GM15510 (cell line): ENCODE data around the gene PRKRIP1.

ENCODE experiments used
- POLR2A ChIP-seq: IDR thresholded peaks from 3 replicates; pipeline ENCODE4 v1.6.1; 2011; ENCODE audit warnings: borderline replicate concordance; ENCODE audit not compliant: insufficient read length; ENCODE audit errors: extremely low read depth

Gene PRKRIP1

GRCh38 chr7:102425639-102426267 is 29.6 kb downstream of the PRKRIP1 start:
- TF ChIP-seq POLR2A: peak; percentile 80

DNA sequence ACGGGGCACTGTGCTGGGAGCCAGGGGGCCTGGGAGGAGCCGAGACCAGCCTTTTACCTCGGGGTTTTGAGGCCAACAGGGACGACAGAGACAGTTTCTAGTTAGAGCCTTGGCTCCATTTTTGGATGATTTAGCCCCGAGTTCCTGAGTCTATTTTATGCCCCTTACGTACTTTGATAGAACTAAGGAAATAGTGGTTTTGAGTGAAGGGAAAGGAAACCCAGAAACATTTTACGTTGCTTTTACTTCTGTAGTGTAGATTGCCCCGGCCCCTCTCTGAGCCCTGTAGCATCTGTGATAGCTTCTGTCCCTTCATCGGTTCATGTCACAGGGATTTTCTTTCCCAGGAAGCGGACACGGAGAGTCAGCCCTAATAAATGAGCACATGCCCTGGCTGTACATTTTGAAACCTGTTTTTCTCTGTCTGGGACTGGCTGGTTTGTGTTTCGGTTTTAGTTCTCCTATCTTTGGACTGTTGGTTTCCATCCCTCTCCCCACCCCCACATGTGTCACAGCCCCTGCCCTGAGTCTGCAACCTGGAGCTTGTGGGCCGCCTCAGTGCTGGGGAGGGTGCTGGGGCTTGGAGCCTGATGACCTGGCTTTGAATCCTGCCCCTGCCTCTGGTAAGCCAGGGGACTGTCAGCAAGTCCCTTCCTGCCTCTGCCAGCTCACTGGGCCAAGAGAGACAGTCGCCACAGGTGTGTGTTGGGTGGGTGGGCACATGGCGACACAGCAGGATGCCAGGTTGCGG is 30.3 kb downstream of the PRKRIP1 start:
- peak; percentile 50 for TF ChIP-seq POLR2A

DNA sequence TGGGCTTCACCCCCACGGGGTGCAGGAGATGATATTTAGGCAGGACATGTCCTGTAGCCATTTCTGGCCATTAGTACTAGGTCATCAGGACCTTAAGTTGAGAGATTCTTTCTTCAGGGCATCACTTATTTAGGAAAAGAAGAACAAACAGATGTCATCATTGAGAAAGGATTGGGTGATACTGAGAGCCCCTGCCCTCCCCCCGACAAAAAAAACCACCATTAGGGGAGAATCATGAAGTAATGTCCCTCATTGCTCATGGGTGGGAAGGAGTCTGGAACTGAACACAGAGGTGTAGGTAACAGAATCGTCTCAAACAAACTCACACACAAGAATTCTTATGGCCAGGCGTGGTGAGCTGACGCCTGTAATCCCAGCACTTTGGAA is 30.8 kb downstream of the PRKRIP1 start:
- TF ChIP-seq POLR2A: no peak

- no peak for TF ChIP-seq POLR2A
Measured at GRCh38 chr7:102429141-102429899, 33.2 kb downstream of the PRKRIP1 start.

GRCh38 chr7:102431617-102432298 is 35.6 kb downstream of the PRKRIP1 start:
- TF ChIP-seq POLR2A: peak; percentile 34

DNA sequence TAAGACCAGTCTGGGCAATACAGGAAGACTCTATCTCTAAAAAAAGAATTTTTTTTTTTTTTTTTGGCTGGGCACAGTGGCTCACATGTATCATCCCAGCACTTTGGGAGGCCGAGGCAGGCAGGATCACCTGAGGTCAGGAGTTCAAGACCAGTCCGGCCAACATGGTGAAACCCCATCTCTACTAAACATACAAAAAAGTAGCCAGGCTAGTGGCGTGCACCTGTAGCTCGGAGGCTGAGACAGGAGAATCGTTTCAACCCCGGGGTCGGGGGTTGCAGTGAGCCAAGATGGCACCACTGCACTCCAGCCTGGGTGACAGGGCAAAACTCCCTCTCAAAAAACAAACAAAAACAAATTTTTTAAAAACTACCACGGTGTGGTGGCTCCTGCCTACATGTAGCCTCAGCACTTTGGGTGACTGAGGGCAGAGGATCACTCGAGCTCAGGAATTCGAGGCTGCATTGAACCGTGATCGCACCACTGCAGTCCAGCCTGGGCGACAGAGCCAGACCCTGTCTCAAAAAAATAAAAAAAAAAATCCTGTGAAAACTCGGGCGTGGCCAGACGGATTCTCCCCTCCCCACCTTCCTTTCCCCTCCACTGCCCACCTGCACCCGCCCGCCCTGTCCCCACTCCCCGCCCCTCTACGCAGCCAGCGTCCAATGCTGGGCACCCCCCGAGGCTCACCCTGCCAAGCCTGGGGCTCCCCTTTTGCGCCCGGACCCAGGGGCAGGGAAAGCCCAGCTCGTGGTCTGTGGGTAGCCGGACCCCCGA is 36.5 kb downstream of the PRKRIP1 start:
- no peak for TF ChIP-seq POLR2A

- TF ChIP-seq POLR2A: peak; percentile 76
Measured at GRCh38 chr7:102433219-102434038, 37.3 kb downstream of the PRKRIP1 start, which contains the start of gene ORAI2. ORAI2 (plus strand) TSS chr7:102433575; CDS start chr7:102438957, 5,382 bp downstream.

- TF ChIP-seq POLR2A: no peak
Measured at GRCh38 chr7:102434039-102434486, 37.9 kb downstream of the PRKRIP1 start.

DNA sequence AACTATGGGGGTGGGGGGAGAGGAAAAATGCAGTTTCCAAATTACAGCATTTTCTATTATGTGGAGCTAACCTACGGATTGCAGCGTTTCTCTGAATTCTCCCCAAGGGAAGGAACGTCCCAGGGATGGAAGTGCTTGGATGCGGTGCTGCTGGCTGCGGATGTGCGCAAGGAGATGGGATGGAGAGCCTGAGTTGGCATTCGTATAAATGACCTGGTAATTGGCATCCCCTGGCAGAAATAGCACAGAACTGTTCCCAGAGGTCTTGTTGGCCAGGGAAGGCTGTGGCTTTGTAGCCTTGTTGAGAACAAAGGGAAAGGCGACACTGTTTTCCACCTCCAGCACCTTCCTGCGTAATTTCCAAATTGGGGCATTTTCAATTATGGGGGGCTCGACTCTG is 40.0 kb downstream of the PRKRIP1 start:
- no peak for TF ChIP-seq POLR2A

DNA sequence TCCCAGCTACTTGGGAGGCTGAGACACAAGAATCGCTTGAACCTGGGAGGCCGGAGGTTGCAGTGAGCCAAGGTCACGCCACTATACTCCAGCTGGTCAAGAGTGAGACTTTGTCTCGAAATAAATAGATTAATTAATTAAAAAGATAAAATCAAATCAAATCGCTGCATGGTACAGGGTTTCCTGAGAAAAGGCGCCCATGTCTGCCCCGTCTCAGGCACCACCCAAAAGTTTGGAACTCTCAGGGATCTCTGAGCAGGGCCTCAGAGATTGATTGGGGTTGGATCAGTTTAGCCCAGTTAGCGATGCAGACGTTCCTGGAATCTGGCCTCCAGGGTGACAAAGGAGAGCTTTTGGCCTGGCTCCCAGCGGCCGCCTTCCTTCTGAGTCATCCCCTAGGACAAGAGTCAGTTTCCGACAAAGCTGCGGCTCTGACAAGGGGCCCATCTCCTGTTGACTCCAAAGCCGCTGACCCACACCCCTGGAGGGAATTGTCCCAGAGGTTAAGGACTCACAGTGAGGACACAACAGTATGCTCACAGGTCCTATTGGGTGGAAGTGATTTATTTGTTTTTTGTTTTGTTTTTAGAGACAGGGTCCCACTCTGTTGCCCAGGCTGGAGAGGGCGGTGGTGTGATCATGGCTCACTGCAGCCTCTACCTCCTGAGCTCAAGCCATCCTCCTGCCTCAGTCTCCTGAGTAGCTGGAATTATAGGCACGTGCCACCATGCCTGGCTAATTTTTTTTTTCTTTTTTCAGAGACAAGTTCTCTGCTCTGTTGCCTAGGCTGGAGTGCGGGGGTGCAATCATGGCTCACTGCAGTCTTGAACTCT is 44.0 kb downstream of the PRKRIP1 start:
- TF ChIP-seq POLR2A: no peak

DNA sequence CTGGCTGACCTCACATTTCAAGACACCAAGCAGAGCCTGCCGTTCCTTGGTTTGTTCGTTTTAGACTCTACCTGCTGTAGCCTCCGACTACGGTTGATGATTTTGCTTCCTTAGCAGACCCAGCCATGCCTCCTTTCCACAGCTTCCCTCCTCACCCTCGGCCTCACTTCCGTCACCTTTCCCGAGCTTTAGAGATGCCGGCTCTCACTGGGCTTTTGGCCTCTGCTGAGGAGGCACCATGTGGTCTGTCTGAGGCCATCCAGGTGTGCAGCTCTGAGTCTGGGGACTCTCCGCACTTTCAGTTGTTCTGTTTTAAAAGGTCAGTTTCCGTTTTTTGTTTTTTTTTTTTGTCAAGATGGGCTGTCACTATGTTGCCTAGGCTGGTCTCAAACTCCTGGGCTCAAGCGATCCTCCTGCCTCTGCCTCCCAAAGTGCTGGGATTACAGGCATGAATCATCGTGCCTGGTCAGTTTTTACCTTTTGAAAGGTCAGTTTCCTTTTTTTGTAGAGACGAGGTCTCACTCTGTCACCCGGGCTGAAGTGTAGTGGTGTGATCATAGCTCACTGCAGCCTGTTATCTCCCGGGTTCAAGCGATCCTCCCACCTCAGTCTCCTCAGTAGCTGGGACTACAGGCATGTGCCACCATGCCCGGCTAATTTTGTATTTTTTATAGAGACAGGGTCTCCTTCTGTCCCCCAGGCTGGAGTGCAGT is 49.0 kb downstream of the PRKRIP1 start:
- TF ChIP-seq POLR2A: peak; percentile 38

DNA sequence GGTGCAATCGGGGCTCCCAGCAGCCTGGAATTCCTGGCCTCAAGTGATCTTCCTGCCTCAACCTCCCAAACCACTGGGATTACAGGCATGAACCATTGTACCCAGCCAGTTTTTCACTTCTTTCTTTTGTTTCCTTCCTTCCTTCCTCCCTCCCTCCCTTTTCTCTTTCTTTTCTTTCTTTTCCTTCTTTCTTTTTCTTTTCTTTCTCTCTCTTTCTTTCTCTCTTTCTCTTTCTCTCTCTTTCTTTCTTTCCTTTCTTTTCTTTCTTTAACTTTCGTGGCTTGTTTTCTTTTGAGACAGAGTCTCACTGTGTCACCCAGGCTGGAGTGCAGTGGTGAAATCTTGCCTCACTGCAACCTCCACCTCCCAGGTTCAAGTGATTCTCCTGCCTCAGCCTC is 49.5 kb downstream of the PRKRIP1 start:
- no peak for TF ChIP-seq POLR2A

DNA sequence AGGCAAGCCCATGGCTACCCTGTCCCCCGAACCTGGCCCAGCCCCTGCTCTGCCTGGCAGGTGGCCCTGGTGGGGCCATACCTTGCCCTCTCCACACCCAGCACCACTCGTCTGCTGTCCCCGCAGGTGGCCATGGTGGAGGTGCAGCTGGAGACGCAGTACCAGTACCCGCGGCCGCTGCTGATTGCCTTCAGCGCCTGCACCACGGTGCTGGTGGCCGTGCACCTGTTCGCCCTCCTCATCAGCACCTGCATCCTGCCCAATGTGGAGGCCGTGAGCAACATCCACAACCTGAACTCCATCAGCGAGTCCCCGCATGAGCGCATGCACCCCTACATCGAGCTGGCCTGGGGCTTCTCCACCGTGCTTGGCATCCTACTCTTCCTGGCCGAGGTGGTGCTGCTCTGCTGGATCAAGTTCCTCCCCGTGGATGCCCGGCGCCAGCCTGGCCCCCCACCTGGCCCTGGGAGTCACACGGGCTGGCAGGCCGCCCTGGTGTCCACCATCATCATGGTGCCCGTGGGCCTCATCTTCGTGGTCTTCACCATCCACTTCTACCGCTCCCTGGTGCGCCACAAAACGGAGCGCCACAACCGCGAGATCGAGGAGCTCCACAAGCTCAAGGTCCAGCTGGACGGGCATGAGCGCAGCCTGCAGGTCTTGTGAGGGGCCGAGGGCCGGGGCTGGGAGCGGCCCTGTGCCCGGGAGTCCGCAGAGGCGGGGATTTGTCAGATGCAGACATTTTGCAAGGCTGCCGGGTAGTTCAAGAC is 50.4 kb downstream of the PRKRIP1 start:
- no peak for TF ChIP-seq POLR2A
